Fibroblast of pulmonary artery (primary cell): ENCODE results near the gene R3HDM2.
A peak's percentile ranks its signal among the peaks of the same experiment; 100 is the strongest.

Source experiments
- DNase-seq: peaks from one replicate; pipeline ENCODE4 v3.0.0-alpha.2; 2010; ENCODE audit warnings: low read depth
- H3K4me3 ChIP-seq: replicated peaks from 2 replicates; pipeline ENCODE4 v1.5.1; 2011; ENCODE audit warnings: low read depth, mild to moderate bottlenecking, control low read depth, low read length, moderate library complexity
- TF ChIP-seq, protein P1 (sequence below): IDR thresholded peaks from 2 replicates; pipeline ENCODE4 v1.5.1; 2011; ENCODE audit warnings: mild to moderate bottlenecking, control low read depth, low read length, inconsistent platforms; ENCODE audit errors: missing control alignments

Gene R3HDM2

GRCh38 chr12:57218030-57218853 lies 212.6 kb downstream of the R3HDM2 start:
- TF ChIP-seq, protein P1, sequence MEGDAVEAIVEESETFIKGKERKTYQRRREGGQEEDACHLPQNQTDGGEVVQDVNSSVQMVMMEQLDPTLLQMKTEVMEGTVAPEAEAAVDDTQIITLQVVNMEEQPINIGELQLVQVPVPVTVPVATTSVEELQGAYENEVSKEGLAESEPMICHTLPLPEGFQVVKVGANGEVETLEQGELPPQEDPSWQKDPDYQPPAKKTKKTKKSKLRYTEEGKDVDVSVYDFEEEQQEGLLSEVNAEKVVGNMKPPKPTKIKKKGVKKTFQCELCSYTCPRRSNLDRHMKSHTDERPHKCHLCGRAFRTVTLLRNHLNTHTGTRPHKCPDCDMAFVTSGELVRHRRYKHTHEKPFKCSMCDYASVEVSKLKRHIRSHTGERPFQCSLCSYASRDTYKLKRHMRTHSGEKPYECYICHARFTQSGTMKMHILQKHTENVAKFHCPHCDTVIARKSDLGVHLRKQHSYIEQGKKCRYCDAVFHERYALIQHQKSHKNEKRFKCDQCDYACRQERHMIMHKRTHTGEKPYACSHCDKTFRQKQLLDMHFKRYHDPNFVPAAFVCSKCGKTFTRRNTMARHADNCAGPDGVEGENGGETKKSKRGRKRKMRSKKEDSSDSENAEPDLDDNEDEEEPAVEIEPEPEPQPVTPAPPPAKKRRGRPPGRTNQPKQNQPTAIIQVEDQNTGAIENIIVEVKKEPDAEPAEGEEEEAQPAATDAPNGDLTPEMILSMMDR, result no peak
- H3K4me3 ChIP-seq, result no peak overlapping the region
- no peak for DNase-seq

DNA sequence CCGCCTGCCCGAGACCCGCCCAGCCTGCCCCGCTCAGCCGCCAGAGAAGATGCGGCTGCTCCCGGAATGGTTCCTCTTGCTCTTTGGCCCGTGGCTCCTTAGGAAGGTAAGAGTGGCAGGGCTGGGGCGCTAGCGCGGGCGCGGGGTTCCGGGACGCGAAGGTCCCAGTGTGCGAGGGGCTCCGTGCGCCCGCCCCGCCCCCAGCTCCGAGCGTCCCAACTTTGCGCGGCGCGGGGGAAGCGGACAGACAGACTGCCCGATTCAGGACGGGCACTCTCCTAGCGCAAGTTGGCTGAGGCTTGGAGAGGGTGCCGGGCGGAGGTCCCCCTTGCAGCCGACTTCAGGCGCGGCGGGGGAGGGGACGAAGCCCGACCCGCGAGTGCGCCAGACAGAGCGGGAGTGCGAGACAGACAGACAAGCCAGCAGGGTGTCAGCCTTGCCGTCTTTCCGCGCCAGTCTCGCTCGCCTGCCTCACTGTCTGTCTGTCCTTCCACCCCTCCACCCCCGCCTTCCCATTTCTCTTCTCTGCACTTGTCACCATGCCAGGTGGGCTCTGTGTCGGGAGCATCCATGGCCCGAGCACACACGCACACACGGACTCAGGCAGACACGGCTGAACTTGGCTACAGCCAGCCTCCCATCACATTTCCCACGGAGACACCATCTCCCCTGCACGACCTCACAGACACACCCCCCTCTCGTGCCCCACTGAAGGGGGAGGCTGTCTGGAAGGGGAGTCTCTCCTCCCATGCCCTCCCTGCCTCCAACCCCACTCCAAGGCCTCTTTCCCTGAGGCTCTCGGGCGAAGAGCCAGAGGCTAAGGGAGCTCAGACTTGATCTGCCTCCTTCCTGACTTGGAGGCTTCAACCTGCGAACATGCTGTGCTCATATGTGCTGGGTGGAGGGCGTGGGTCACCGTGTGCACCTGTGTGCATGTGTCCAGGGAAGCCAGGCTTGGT lies 213.6 kb downstream of the R3HDM2 start:
- peak overlapping the region; percentile 51 for H3K4me3 ChIP-seq
- DNase-seq, result no peak
- TF ChIP-seq, protein P1, result no peak

GRCh38 chr12:57216014-57216911 lies 214.6 kb downstream of the R3HDM2 start, which contains the start of gene NXPH4:
Gene NXPH4, plus strand, starts transcription at chr12:57216794. Its CDS starts 176 bp downstream, at chr12:57216970.
- DNase-seq, result no peak
- peak within 1 kb of the TSS; percentile 51 for H3K4me3 ChIP-seq
- TF ChIP-seq, protein P1, result no peak

GRCh38 chr12:57215668-57216013 lies 215.2 kb downstream of the R3HDM2 start:
- no peak overlapping the region for H3K4me3 ChIP-seq
- DNase-seq, result no peak

DNA sequence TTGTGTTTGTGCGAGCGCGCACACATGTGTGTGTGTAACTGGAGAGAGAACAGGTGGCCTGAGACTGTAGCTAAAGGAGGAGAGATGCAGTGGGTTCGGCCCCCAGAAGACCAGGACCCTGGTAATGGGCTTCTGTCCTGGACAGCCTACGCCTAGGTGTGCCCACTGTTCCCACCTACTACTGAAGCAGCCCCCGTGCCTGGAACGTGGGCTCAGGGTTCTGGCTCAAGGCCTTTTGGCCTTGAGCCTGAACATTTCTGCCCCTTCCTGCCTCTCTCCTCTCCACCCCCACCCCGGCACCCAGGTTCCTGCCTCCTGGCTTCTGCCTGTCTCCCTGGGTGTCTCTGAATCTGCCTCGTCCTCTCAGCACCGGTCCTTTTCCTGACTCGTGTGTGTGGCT lies 215.8 kb downstream of the R3HDM2 start:
- TF ChIP-seq, protein P1, result no peak
- DNase-seq, result no peak
- no peak overlapping the region for H3K4me3 ChIP-seq

More at GRCh38 chr12:57215668-57216013, 215.2 kb downstream of the R3HDM2 start:
- TF ChIP-seq, protein P1, result no peak

DNA sequence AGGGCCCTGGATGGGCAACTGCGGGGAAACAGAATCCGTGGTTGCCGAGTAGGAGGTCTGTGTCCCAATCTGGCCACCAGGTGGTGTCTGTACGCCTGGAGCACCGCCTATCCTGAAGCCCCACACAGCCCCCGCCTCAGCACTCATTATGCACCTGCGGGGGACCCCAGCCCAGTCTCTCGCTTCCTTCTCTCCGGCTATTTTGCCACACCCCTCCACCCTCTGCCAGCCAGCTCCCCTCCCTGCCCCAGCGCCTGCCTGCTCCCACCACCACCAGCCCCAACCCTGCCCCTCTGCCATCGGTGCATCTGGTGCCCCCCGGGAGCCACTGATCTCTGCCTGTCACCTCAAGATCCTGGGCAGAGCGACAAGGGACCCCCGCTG lies 216.5 kb downstream of the R3HDM2 start:
- TF ChIP-seq, protein P1, result peak; percentile 72
- H3K4me3 ChIP-seq, result no peak overlapping the region
- DNase-seq, result peak; percentile 61
